H1 (cell line): Measurements from ENCODE around the gene IL13RA1. TPM values are rescaled to one million over a fixed set of nuclear protein-coding genes. Genes with fewer than 3 reads are reported as not detected.

ENCODE experiments used
- CTCF ChIA-PET: fragments of 300-600 bp; sonication (Branson Sonifier 250); formaldehyde crosslinking; loops from one replicate; lab custom pipeline; 2021; ENCODE audit not compliant: partially characterized antibody; lab: Charles Lee
- POLR2A ChIA-PET: fragments of 300-600 bp; sonication (Branson Sonifier 250); formaldehyde crosslinking; loops from one replicate; lab custom pipeline; 2021; ENCODE audit warnings: inconsistent platforms; ENCODE audit not compliant: partially characterized antibody; lab: Charles Lee
- DNase-seq, 2 experiments: peaks; one replicate each; pipeline versions ENCODE4 v3.0.0 to v3.0.0-alpha.2; 2010 to 2022; ENCODE audit warnings: low spot score in 2 of 2, low read depth in 1 of 2, mixed read lengths in 1 of 2
- FAIRE-seq: peaks from 2 replicates; lab custom pipeline; 2011; peaks lifted over from hg19 to GRCh38; lab: Jason Lieb, UNC
- H2AFZ ChIP-seq: 2 replicates; pipeline ENCODE4 v1.8.1; 2012; ENCODE audit warnings: low read length, inconsistent platforms
- H2AK5ac ChIP-seq: 2 replicates; pipeline ENCODE4 v1.6.1; 2013; ENCODE audit warnings: low read depth, low read length
- H2BK120ac ChIP-seq: replicated peaks from 2 replicates; pipeline ENCODE3; 2013; ENCODE audit warnings: low read depth, low read length, inconsistent platforms
- H2BK12ac ChIP-seq: 2 replicates; pipeline ENCODE4 v1.6.1; 2013; ENCODE audit warnings: low read depth, low read length
- H2BK15ac ChIP-seq: 2 replicates; pipeline ENCODE4 v1.6.1; 2013; ENCODE audit warnings: low read length
- H2BK20ac ChIP-seq: 2 replicates; pipeline ENCODE4 v1.6.1; 2013; ENCODE audit warnings: low read length
- H2BK5ac ChIP-seq: 2 replicates; pipeline ENCODE4 v1.6.1; 2013; ENCODE audit warnings: low read depth, low read length
- H3K14ac ChIP-seq: 2 replicates; pipeline ENCODE4 v1.6.1; 2013; ENCODE audit warnings: inconsistent platforms; ENCODE audit not compliant: insufficient read length
- H3K18ac ChIP-seq: 2 replicates; pipeline ENCODE4 v1.6.1; 2013; ENCODE audit warnings: low read length; ENCODE audit errors: extremely low read depth
- H3K23ac ChIP-seq: 2 replicates; pipeline ENCODE4 v1.6.1; 2013; ENCODE audit warnings: inconsistent platforms; ENCODE audit not compliant: insufficient read length
- H3K23me2 ChIP-seq: 2 replicates; pipeline ENCODE4 v1.6.1; 2013; ENCODE audit warnings: low read depth, low read length
- H3K27ac ChIP-seq: 2 replicates; pipeline ENCODE4 v1.6.1; 2011; ENCODE audit warnings: low read depth, low read length, inconsistent platforms
- H3K27me3 ChIP-seq, 4 experiments: replicated peaks in 1 of 4; 1 replicate in 1 of 4; 2 replicates in 3 of 4; pipeline versions ENCODE4 v1.6.1 to v1.8.1; 2011 to 2013; ENCODE audit warnings: low read length in 3 of 4, mild to moderate bottlenecking in 3 of 4, inconsistent platforms in 2 of 4, mixed read lengths in 2 of 4, moderate library complexity in 1 of 4; ENCODE audit not compliant: control insufficient read depth in 3 of 4, insufficient read depth in 3 of 4; ENCODE audit errors: extremely low read depth in 1 of 4
- H3K36me3 ChIP-seq, 4 experiments: 2 replicates each; pipeline versions ENCODE4 v1.6.1 to v1.8.1; 2011 to 2013; ENCODE audit warnings: mild to moderate bottlenecking in 4 of 4, low read length in 3 of 4, moderate library complexity in 2 of 4, control low read depth in 1 of 4, inconsistent platforms in 1 of 4; ENCODE audit not compliant: insufficient read depth in 4 of 4, control insufficient read depth in 2 of 4
- H3K4ac ChIP-seq: replicated peaks from 2 replicates; pipeline ENCODE3; 2013; ENCODE audit warnings: low read length, low read depth, mixed read lengths, inconsistent platforms; ENCODE audit not compliant: insufficient read length
- H3K4me1 ChIP-seq, 4 experiments: replicated peaks in 1 of 4; 1 replicate in 1 of 4; 2 replicates in 3 of 4; pipeline versions ENCODE4 v1.6.1 to v1.8.1; 2011 to 2013; ENCODE audit warnings: low read length in 3 of 4, inconsistent platforms in 2 of 4, mixed read lengths in 1 of 4; ENCODE audit not compliant: insufficient read depth in 4 of 4, control insufficient read depth in 3 of 4
- H3K4me2 ChIP-seq, 2 experiments: 2 replicates each; pipeline versions ENCODE4 v1.6.1 to v1.8.1; 2011 to 2013; ENCODE audit warnings: low read depth in 2 of 2, low read length in 2 of 2, control low read depth in 1 of 2, inconsistent platforms in 1 of 2, mild to moderate bottlenecking in 1 of 2; ENCODE audit not compliant: insufficient read depth in 1 of 2
- H3K4me3 ChIP-seq, 4 experiments: fragments of 200-600, 300-600 bp in 1 of 4; sonication (generic), shearing (Covaris generic), sonication (Bioruptor Twin) in 1 of 4; 2 replicates each; pipeline versions ENCODE4 v1.5.1 to v1.8.1; 2011 to 2016; ENCODE audit warnings: low read length in 4 of 4, low read depth in 3 of 4, control low read depth in 2 of 4, inconsistent platforms in 2 of 4, mild to moderate bottlenecking in 2 of 4, mixed read lengths in 1 of 4, moderate library complexity in 1 of 4; ENCODE audit not compliant: insufficient read depth in 2 of 4; ENCODE audit errors: extremely low read depth in 1 of 4
- H3K56ac ChIP-seq: replicated peaks from 2 replicates; pipeline ENCODE3; 2013; ENCODE audit warnings: low read depth, mild to moderate bottlenecking, mixed read lengths, low read length, inconsistent platforms; ENCODE audit not compliant: insufficient read length
- H3K79me1 ChIP-seq: 2 replicates; pipeline ENCODE4 v1.6.1; 2013; ENCODE audit warnings: low read depth, low read length, control low read depth
- H3K79me2 ChIP-seq, 2 experiments: 2 replicates each; pipeline versions ENCODE4 v1.6.1 to v1.8.1; 2012 to 2013; ENCODE audit warnings: low read length in 2 of 2, mild to moderate bottlenecking in 2 of 2, inconsistent platforms in 1 of 2; ENCODE audit not compliant: insufficient read depth in 2 of 2, control insufficient read depth in 1 of 2
- H3K9ac ChIP-seq, 4 experiments: replicated peaks in 1 of 4; 1 replicate in 1 of 4; 2 replicates in 3 of 4; pipeline versions ENCODE4 v1.6.1 to v1.8.1; 2011 to 2013; ENCODE audit warnings: low read depth in 3 of 4, low read length in 3 of 4, control low read depth in 2 of 4, mild to moderate bottlenecking in 2 of 4, moderate library complexity in 2 of 4, inconsistent platforms in 1 of 4; ENCODE audit errors: extremely low read depth in 1 of 4
- H3K9me3 ChIP-seq, 2 experiments: 2 replicates each; pipeline versions ENCODE4 v1.6.1 to v1.8.1; 2012 to 2013; ENCODE audit warnings: mild to moderate bottlenecking in 2 of 2, moderate library complexity in 2 of 2, control low read depth in 1 of 2, inconsistent platforms in 1 of 2, low read depth in 1 of 2, low read length in 1 of 2, mixed read lengths in 1 of 2; ENCODE audit not compliant: insufficient read depth in 2 of 2
- H4K20me1 ChIP-seq, 2 experiments: replicated peaks in 1 of 2; 2 replicates each; pipeline versions ENCODE3 to v1.8.1; 2011 to 2013; ENCODE audit warnings: inconsistent platforms in 2 of 2, low read length in 2 of 2, mild to moderate bottlenecking in 1 of 2; ENCODE audit not compliant: insufficient read depth in 2 of 2, control insufficient read depth in 1 of 2
- H4K5ac ChIP-seq: 2 replicates; pipeline ENCODE4 v1.6.1; 2013; ENCODE audit warnings: low read length, low read depth, mixed read lengths, inconsistent platforms; ENCODE audit not compliant: insufficient read length
- H4K8ac ChIP-seq: 2 replicates; pipeline ENCODE4 v1.8.0; 2013; ENCODE audit warnings: mild to moderate bottlenecking, moderate library complexity, low read length, inconsistent platforms; ENCODE audit not compliant: insufficient read depth; ENCODE audit errors: extremely low read depth
- H4K91ac ChIP-seq: replicated peaks from 2 replicates; pipeline ENCODE3; 2013; ENCODE audit warnings: low read length, mixed read lengths, inconsistent platforms; ENCODE audit not compliant: insufficient read length
- ATF2 ChIP-seq: IDR thresholded peaks from 2 replicates; pipeline ENCODE4 v1.6.1; 2012; ENCODE audit warnings: low read length, inconsistent platforms
- BACH1 ChIP-seq: IDR thresholded peaks from 2 replicates; pipeline ENCODE4 v1.6.1; 2012; ENCODE audit warnings: low read length, improper control_type of control experiment
- CBX5 ChIP-seq: fragments of 300-800, 300-1000 bp; sonication (generic); IDR thresholded peaks from 2 replicates; pipeline ENCODE4 v1.7.1; 2016; ENCODE audit warnings: antibody characterized with exemption, low read length, low read depth
- EZH2 ChIP-seq: fragments of 200-600 bp; sonication (generic); IDR thresholded peaks from 2 replicates; pipeline ENCODE4 v1.7.1; 2012; ENCODE audit warnings: low read depth, mild to moderate bottlenecking, moderate library complexity, low read length, inconsistent platforms; ENCODE audit not compliant: severe bottlenecking
- KDM5A ChIP-seq: fragments of 200-600 bp; IDR thresholded peaks from 2 replicates; pipeline ENCODE4 v1.7.1; 2012; ENCODE audit warnings: mild to moderate bottlenecking, low read length, inconsistent platforms, mixed read lengths
- NANOG ChIP-seq: IDR thresholded peaks from 2 replicates; pipeline ENCODE4 v1.6.1; 2011; ENCODE audit warnings: low read length, low read depth, mild to moderate bottlenecking, inconsistent platforms; ENCODE audit not compliant: insufficient read depth, poor library complexity, severe bottlenecking
- RFX5 ChIP-seq: IDR thresholded peaks from 2 replicates; pipeline ENCODE4 v1.6.1; 2011; ENCODE audit warnings: low read depth, low read length, improper control_type of control experiment, borderline replicate concordance
- RNF2 ChIP-seq: fragments of 200-900, 300-1000 bp; sonication (generic); IDR thresholded peaks from 2 replicates; pipeline ENCODE4 v1.7.1; 2016; ENCODE audit warnings: borderline replicate concordance, low read depth, mild to moderate bottlenecking, antibody characterized with exemption, low read length; ENCODE audit not compliant: poor library complexity, severe bottlenecking; ENCODE audit errors: missing control alignments
- SIN3A ChIP-seq, 2 experiments: IDR thresholded peaks in 1 of 2; conservative IDR thresholded peaks in 1 of 2; 2 replicates each; pipeline ENCODE4 v1.6.1; 2011 to 2012; ENCODE audit warnings: low read length in 2 of 2, improper control_type of control experiment in 1 of 2, low read depth in 1 of 2, mild to moderate bottlenecking in 1 of 2
- SP4 ChIP-seq: IDR thresholded peaks from 2 replicates; pipeline ENCODE4 v1.6.1; 2012; ENCODE audit warnings: low read length, inconsistent platforms
- TCF12 ChIP-seq: IDR thresholded peaks from 2 replicates; pipeline ENCODE4 v1.6.1; 2011; ENCODE audit warnings: low read depth, mild to moderate bottlenecking, low read length
- WGBS, 2 experiments: shearing (Covaris generic) in 1 of 2; methylation state at CpG; one replicate each; pipeline versions ENCODE4 v1.1.6 to v1.1.7; 2013 to 2015; ENCODE audit warnings: low lambda C conversion rate in 2 of 2, mixed read lengths in 2 of 2, inconsistent platforms in 1 of 2, low coverage in 1 of 2, missing lambda C conversion rate in 1 of 2; ENCODE audit not compliant: insufficient replicate concordance in 2 of 2, insufficient coverage in 1 of 2, insufficient read length in 1 of 2; ENCODE audit errors: extremely low coverage in 1 of 2, missing lambda C conversion rate in 1 of 2; 5-methylcytosine and 5-hydroxymethylcytosine counted together
- polyA plus RNA-seq, 7 experiments: library from polyadenylated mRNA; depleted of rRNA in 3 of 7; stranded (reverse) in 5 of 7; unstranded in 2 of 7; fragments of >200 nt in 5 of 7; fragments of 200-250 nt in 2 of 7; gene quantifications; 1 replicate in 5 of 7; 2 replicates in 1 of 7; 4 replicates in 1 of 7; pipeline versions ENCODE4 v1.2.1 to v1.2.3, GENCODE V29; 2011 to 2013; ENCODE audit warnings: missing spikeins in 2 of 7, mixed read lengths in 2 of 7
- total RNA-seq: library from RNA; stranded (reverse); fragmentation: NEBNext Ultra II Directional; extraction: Animal tissue kit (Norgen Biotek cat#: 25700); gene quantifications from 2 replicates; pipeline ENCODE4 v1.2.1, GENCODE V29; 2021

Gene IL13RA1
- total and polyA plus RNA-seq, 2 of the 8 experiments (the other 6 are each of a cell fraction or from before 2014, with no cell fraction given): 3.3 to 9.4 TPM

GRCh38 chrX:118764122-118764521 is 36.7 kb downstream of the IL13RA1 start:
- Histone ChIP-seq H3K79me1 (no peaks in the 10 kb centered on the region), H3K18ac (no peak overlapping the region), H3K79me2 (no peaks in the 10 kb centered on the region), H3K27ac (no peak overlapping the region), H3K36me3 (no peaks in the 10 kb centered on the region), H3K4me1 (peaks cover 0 to 4% (median 0%) of the 10 kb centered on the region in 4 experiments; a peak in 1 of 7 replicates), H3K4me3 (no peak overlapping the region), H2BK15ac (no peak overlapping the region), H4K5ac (no peak overlapping the region), H3K4me2 (peak overlapping the region in 1 of 2 experiments; percentile 21; a peak in 1 of 4 replicates), H4K20me1 (no peaks in the 10 kb centered on the region), H4K91ac (no peak overlapping the region), H2BK5ac (no peak overlapping the region), H3K14ac (no peak overlapping the region), H3K27me3 (no peaks in the 10 kb centered on the region), H3K23me2 (no peaks in the 10 kb centered on the region), H3K23ac (no peak overlapping the region), H2BK12ac (no peak overlapping the region), H2BK20ac (no peak overlapping the region), H3K9me3 (no peaks in the 10 kb centered on the region), H3K9ac (no peak overlapping the region), H2BK120ac (no peak overlapping the region), H2AFZ (no peak overlapping the region), H3K4ac (no peak overlapping the region), H2AK5ac (no peak overlapping the region), H3K56ac (no peak overlapping the region), H4K8ac (no peak overlapping the region)
- ChIA-PET POLR2A (interaction anchor here (0.6 kb wide), 1 partner anchor 911 kb away, joined by 3 read pairs; no protein-coding TSS in a partner anchor), CTCF (interaction anchor here (1.3 to 2.1 kb wide), 3 partner anchors 43 to 120 kb away, joined by 4 to 8 read pairs (median 4); no protein-coding TSS in a partner anchor)
- 26% methylated on average over 3 of the region's 4 CpGs; no CpG with 5 or more reads in 1 of the 2 experiments for WGBS, 2 experiments
- FAIRE-seq (no peak), DNase-seq (peak in 1 of 2 experiments; percentile 7)
- TF ChIP-seq EZH2 (no peak), SP4 (no peak), BACH1 (no peak), SIN3A (conservative IDR thresholded peaks at IDR 0.05 in 1 of 2, IDR thresholded peaks at IDR 0.05 in 1 of 2; ENCODE audit: low read depth in 1 of 2, low read length in 2 of 2) (no peak), CBX5 (no peak), TCF12 (no peak), NANOG (no peak), RNF2 (no peak), RFX5 (no peak), KDM5A (no peak), ATF2 (no peak)
